ENCODE measurements around the gene TOE1.

DNA sequence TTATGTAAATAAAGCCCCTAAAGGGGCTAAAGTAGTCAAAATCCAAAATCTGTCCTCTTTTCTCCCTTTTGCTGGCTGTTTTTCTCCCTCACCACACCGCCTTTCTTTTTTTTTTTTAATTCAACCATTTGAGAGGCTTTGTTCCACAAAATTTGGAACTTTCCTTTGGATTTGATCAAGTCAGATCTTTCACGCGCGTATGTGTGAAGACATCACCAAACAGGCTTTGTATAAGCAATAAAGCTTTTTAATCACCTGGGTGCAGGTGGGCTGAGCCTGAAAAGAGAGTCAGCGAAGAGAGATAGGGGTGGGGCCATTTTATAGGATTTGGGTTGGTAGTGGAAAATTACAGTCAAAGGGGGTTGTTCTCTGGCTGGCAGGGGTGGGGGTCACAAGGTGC, 18.5 kb upstream of the TOE1 start:
- no peak for TF ChIP-seq TCF12 (IDR thresholded peaks at IDR 0.05; ENCODE audit: low read depth)
- no peak for TF ChIP-seq EGR1 (IDR thresholded peaks at IDR 0.05)
- no peak for TF ChIP-seq CEBPB (IDR thresholded peaks at IDR 0.05)
- TF ChIP-seq TAF1 (IDR thresholded peaks at IDR 0.05; ENCODE audit: low read depth) = no peak
- TF ChIP-seq YY1 (IDR thresholded peaks at IDR 0.05; ENCODE audit: low read depth) = no peak
- TF ChIP-seq RAD21 (IDR thresholded peaks at IDR 0.05; ENCODE audit: low read depth) = no peak
- TF ChIP-seq EP300 (IDR thresholded peaks at IDR 0.05; ENCODE audit: borderline replicate concordance) = no peak
- TF ChIP-seq ZBTB7A (IDR thresholded peaks at IDR 0.05; ENCODE audit: low read depth) = no peak
- TF ChIP-seq, protein P1, sequence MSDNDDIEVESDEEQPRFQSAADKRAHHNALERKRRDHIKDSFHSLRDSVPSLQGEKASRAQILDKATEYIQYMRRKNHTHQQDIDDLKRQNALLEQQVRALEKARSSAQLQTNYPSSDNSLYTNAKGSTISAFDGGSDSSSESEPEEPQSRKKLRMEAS (IDR thresholded peaks at IDR 0.05) = no peak
- TF ChIP-seq NFIC (IDR thresholded peaks at IDR 0.05) = no peak
- TF ChIP-seq, protein P2, sequence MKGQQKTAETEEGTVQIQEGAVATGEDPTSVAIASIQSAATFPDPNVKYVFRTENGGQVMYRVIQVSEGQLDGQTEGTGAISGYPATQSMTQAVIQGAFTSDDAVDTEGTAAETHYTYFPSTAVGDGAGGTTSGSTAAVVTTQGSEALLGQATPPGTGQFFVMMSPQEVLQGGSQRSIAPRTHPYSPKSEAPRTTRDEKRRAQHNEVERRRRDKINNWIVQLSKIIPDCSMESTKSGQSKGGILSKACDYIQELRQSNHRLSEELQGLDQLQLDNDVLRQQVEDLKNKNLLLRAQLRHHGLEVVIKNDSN (IDR thresholded peaks at IDR 0.05) = no peak

Data from Ishikawa (cell line).